Loucy (cell line): ENCODE measurements around the gene EID2.

Source experiments
- EZH2phosphoT487 ChIP-seq: fragments of 200-600 bp; IDR thresholded peaks from 2 replicates; pipeline ENCODE4 v1.6.1; 2018; ENCODE audit warnings: antibody characterized with exemption, mild to moderate bottlenecking, moderate library complexity, borderline replicate concordance
- TF ChIP-seq, protein P1 (sequence below): fragments of 200-600 bp; sonication (generic); conservative IDR thresholded peaks from 2 replicates; pipeline ENCODE4 v1.5.1; 2014; ENCODE audit warnings: mild to moderate bottlenecking, antibody characterized with exemption, low read length

DNA sequence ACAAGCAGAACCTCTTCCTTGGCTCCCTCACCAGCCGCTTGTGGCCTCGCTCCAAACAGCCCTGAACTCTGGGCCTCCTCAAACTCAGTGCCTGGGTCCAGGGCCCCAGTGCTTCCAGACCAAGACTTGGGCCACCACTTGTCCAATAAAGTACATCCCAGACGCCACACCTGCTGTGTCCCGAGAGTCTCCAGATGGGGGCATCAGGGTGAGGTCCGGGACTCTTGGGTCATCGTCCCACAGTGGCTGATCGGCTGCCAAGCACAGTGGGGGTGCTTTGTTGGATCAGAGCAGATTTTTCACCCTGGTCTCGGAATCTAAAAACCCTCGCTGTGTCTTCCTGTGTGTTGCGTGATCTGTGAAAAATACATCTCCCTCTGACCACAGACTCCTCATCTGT is 50.2 kb downstream of the EID2 start:
- TF ChIP-seq, protein P1, sequence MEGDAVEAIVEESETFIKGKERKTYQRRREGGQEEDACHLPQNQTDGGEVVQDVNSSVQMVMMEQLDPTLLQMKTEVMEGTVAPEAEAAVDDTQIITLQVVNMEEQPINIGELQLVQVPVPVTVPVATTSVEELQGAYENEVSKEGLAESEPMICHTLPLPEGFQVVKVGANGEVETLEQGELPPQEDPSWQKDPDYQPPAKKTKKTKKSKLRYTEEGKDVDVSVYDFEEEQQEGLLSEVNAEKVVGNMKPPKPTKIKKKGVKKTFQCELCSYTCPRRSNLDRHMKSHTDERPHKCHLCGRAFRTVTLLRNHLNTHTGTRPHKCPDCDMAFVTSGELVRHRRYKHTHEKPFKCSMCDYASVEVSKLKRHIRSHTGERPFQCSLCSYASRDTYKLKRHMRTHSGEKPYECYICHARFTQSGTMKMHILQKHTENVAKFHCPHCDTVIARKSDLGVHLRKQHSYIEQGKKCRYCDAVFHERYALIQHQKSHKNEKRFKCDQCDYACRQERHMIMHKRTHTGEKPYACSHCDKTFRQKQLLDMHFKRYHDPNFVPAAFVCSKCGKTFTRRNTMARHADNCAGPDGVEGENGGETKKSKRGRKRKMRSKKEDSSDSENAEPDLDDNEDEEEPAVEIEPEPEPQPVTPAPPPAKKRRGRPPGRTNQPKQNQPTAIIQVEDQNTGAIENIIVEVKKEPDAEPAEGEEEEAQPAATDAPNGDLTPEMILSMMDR, result no peak
- no peak for TF ChIP-seq EZH2phosphoT487
